ENCODE results near the gene ADAMTS18. TPM values are rescaled to one million over a fixed set of nuclear protein-coding genes. Genes with fewer than 3 reads are reported as not detected.

ADAMTS18 gene
- total RNA-seq (under 1 TPM in 3 of 10 donors, not detected in 7; 0.04 to 0.65 (median 0.47) TPM), polyA plus RNA-seq (under 1 TPM in 1 of 2 donors, not detected in 1; 0.03 TPM)
- long read RNA-seq, donor 1 = 0 reads
- long read RNA-seq, donor 2 = 0 reads
- long read RNA-seq, donor 3 = 0 reads

- Histone ChIP-seq H3K27me3 (peaks cover 0 to 82% (median 57%) of the 10 kb centered on the region in 7 donors), H3K9me3 (no peaks in the 10 kb centered on the region), H3K36me3 (no peaks in the 10 kb centered on the region), H3K4me3 (peak within 1 kb of the TSS in 1 of 10 donors; percentile 14), H3K27ac (no peak within 1 kb of the TSS), H3K4me1 (peaks cover 0 to 8% (median 0%) of the 10 kb centered on the region in 9 donors)
- ATAC-seq (no peak), DNase-seq (no peak)
- TF ChIP-seq CTCF (IDR thresholded peaks at IDR 0.05) = no peak
- 0 to 1% methylated on average over 78 to 92 of the region's 92 CpGs for WGBS, 2 donors
- intact Hi-C loops (cut with DNase I) = loop anchor here in 2 of 10 donors (5.0 to 10.0 kb wide), 3 partner anchors 60 to 150 kb away; no protein-coding TSS in a partner anchor
Observed at GRCh38 chr16:77434530-77435271, at the start of gene ADAMTS18. Gene ADAMTS18, minus strand, starts transcription at chr16:77435034. Its CDS starts 339 bp downstream, at chr16:77434695.

- intact Hi-C loops (cut with DNase I) = no loop called here
- ATAC-seq (no peak), DNase-seq (no peak)
- Histone ChIP-seq H3K27me3 (no peaks in the 10 kb centered on the region), H3K9me3 (no peaks in the 10 kb centered on the region), H3K27ac (no peak overlapping the region), H3K36me3 (no peaks in the 10 kb centered on the region), H3K4me3 (no peak overlapping the region), H3K4me1 (peaks cover 0 to 12% (median 0%) of the 10 kb centered on the region in 9 donors)
- TF ChIP-seq CTCF (IDR thresholded peaks at IDR 0.05) = no peak
- WGBS, 2 donors = 70 to 78% methylated on average over 3 of the region's 3 CpGs
Observed at GRCh38 chr16:77480681-77481315, 46.0 kb upstream of the ADAMTS18 start.

GRCh38 chr16:77472262-77472661 is 37.4 kb upstream of the ADAMTS18 start:
- Histone ChIP-seq H3K4me1 (peaks cover 0 to 18% (median 0%) of the 10 kb centered on the region in 9 donors), H3K4me3 (no peak overlapping the region), H3K27ac (no peak overlapping the region), H3K36me3 (no peaks in the 10 kb centered on the region), H3K27me3 (no peaks in the 10 kb centered on the region), H3K9me3 (no peaks in the 10 kb centered on the region)
- no peak for TF ChIP-seq CTCF (IDR thresholded peaks at IDR 0.05)
- intact Hi-C loops (cut with DNase I) = no loop called here
- 90 to 94% methylated on average over 1 of the region's 1 CpG for WGBS, 2 donors
- ATAC-seq = no peak
- no peak for DNase-seq

- TF ChIP-seq CTCF (IDR thresholded peaks at IDR 0.05) = no peak
- Histone ChIP-seq H3K9me3 (no peaks in the 10 kb centered on the region), H3K4me1 (peaks cover 0 to 18% (median 0%) of the 10 kb centered on the region in 9 donors), H3K4me3 (no peak overlapping the region), H3K36me3 (no peaks in the 10 kb centered on the region), H3K27me3 (no peaks in the 10 kb centered on the region), H3K27ac (no peak overlapping the region)
- no peak for ATAC-seq
- DNase-seq = no peak
- intact Hi-C loops (cut with DNase I) = no loop called here
Observed at GRCh38 chr16:77470851-77471250, 36.0 kb upstream of the ADAMTS18 start.
